Raji (cell line): ENCODE results near the gene CCDC74B.
"Not testable (repeated sequence)": the region's sequence is repeated elsewhere in the genome, so short reads cannot be mapped to it uniquely, and the experiment has no call there.

Source experiments
- POLR2A ChIP-seq: IDR thresholded peaks from 2 replicates; pipeline ENCODE4 v1.6.1; 2011; ENCODE audit warnings: low read depth, low read length, control low read depth; ENCODE audit not compliant: insufficient read depth

CCDC74B gene

DNA sequence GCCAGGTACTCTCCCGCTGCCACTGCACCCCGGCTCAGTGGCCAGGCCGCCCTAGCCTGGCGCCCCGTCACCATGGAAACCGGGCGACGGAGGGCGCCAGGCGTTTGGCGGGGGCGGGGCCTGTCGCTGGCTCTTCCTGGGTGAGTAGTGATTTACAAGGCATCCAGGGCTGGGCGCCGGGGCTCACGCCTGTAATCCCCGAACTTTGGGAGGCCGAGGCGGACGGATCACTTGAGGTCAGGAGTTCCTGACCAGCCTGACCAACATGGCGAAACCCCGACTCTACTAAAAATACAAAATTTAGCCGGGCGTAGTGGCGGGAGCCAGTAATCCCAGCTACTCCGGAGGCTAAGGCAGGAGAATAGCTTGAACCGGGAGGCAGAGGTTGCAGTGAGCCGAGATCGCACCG is at the start of gene CCDC74B:
CCDC74B (minus strand) TSS at position 107 of the 409 bp plus-strand sequence. CDS start 116 bp downstream, outside the sequence.
- TF ChIP-seq POLR2A, result not testable (repeated sequence)

DNA sequence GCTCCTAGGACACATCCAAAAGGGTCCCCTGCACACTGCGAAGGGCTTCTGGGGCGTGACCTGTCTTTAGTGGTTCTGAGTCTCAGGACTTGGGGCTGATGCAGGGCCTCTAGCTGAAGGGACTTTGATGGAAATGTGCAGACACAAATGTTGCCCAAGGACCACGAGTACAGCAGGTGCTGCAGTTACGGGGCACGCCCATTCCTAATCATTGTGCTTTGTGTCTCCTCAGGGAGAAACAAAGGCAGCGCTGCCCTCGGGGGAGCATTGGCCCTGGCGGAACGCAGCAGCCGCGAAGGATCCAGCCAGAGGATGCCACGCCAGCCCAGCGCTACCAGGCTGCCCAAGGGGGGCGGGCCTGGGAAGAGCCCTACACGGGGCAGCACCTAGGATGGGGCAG is 45.3 kb upstream of the CCDC74B start:
- 0 out of 2 replicates have a peak, but pooled peaks have one; percentile 16 for TF ChIP-seq POLR2A

DNA sequence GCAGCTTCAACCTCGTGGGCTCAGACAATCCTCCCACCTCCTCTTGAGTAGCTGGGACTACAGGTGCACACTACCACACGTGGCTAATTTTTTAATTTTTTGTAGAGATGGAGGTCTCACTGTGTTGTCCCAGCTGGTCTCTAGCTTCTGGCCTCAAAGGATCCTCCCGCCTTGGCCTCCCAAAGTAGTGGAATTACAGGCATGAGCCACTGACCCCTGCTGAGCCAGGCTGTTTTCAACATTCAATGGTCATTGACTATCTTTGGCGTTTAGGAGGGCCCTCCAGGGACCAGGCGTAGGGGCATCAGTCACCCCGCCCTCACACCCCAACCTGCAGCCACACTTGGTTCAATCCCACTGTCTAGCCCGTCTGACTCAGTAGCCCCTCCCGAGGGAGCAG is 42.4 kb upstream of the CCDC74B start:
- TF ChIP-seq POLR2A, result no peak

DNA sequence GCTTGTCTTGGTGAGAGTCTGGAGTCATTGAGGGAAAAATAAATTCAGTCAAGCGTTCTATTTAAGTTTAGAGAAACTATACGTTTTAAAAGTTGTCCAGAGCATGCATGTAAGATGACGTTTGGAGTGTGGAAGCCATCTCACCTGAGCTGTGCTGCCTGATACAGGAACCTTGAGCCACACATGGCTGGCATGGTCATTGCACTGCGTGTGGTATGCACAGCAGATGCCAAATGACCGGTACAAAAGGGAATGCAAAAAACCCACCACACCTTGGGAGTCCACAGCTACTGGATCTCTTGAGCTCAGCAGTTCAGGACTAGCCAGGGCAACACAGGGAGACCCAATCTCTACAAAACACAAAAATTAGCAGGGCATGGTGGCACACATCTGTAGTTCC is 41.5 kb upstream of the CCDC74B start:
- TF ChIP-seq POLR2A, result no peak

DNA sequence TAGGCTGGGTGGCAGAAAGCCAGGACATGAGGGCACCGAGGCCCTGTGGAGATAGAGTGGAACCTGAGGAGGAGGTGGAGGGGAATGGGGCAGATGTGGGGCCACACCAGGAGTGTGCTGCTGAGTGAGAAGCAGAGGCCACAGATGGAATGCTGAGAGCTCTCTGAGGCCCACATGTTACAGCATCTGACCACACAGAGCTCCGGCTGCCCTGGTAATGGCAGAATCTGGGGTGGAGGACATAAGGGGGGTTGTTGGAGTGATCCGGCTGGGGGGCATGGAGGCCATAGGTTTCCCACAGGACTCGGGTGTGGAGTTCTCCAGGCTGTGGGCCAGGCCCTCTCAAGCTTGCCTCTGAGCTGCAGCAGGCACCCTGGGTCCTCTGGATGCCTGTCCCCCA is 41.0 kb upstream of the CCDC74B start:
- TF ChIP-seq POLR2A, result no peak

DNA sequence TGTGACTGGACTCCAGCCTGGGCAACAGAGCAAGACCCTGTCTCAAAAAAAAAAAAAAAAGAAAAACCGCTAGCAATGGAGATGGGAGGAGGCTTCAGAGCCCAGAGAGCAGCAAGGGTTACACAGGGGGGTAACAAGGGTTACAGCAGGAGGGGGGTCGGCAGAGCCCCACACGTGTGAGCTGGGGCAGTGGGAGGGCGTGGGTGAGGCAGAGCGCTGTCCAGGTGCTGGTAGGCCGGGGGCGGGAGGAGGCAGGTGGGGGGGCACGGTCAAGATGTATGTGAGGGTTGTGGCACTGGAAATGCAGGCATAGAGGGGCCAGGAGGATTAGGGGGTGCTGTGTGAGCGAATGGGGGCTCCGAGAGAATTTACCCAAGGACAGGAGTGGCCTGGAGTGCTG is 40.5 kb upstream of the CCDC74B start:
- TF ChIP-seq POLR2A, result no peak

DNA sequence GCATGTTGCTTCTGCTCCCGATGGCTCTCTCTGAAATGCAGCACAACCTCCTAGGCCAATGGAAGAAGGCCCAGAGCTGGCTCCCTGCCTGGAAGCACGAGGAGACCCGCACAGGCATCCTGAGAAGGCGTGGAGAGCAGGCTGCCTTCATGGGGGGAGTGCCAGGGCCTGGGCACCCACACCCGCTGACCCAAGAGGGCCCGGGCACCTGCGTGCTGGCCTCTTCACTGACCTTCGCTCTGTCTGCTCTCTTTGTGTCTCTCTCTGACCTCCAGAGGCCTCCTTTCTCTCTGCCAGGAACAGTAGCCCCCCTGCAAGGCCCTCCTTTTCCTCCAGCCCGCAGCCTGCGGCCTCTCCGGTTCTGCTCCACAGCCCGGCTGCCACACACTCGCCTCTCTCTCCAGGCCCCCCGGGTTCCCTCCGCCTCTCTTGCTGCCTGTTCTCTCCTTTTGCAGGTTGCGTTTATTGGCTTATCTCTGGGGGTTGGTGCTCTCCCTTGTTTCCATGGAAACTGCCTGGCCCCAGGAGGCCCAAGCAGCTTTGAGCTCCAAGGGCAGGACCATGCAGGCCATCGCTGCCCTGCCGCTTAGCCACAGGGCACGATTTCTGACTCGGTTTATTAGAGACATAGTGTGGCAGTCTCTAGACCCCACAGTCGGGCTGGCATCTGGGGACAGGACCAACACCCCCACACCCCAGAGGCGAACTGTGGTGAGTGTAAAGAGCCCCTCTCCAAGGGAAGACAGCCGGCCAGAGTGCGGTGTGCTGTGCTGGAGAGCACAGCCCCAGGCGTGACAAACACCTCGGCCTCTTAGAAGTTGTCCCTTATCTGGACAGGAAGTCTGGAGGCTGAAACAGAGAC is 38.8 kb upstream of the CCDC74B start:
- TF ChIP-seq POLR2A, result no peak

DNA sequence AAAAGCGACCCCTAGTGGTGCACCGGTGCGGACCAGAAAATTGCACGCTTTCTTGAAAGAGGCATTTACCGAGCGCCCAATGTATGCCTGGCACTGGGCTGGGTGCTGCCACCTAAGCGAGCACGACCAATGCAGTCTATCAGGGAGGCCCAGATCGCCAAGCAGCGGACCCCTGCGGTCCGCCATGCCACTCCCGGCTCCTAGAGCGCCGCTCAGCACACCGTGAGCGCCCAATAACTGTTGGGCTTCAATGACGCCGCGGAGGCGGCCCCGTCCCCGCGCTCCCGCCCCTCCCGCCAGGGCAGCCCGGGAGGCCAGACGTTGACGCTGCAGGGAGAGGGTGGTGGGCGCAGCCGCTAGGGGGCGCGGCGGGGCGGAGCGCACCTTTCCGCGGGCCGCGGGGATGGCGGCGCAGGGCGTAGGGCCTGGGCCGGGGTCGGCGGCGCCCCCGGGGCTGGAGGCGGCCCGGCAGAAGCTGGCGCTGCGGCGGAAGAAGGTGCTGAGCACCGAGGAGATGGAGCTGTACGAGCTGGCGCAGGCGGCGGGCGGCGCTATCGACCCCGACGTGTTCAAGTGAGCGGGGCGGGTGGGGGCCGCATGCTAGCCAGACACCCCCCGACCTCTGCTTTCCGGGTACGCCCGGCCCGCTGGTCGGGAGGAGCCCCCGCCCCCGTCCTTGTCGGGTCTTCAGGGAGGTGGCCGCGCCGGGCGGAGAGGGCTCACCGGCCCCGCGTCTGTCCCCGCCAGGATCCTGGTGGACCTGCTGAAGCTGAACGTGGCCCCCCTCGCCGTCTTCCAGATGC is 37.2 kb upstream of the CCDC74B start, which contains the start of gene MZT2B:
MZT2B (plus strand) TSS at position 383 of the 803 bp plus-strand sequence; CDS start at position 404, 21 bp downstream.
- peak; percentile 65; the same call in 1 of the 2 replicates for TF ChIP-seq POLR2A

DNA sequence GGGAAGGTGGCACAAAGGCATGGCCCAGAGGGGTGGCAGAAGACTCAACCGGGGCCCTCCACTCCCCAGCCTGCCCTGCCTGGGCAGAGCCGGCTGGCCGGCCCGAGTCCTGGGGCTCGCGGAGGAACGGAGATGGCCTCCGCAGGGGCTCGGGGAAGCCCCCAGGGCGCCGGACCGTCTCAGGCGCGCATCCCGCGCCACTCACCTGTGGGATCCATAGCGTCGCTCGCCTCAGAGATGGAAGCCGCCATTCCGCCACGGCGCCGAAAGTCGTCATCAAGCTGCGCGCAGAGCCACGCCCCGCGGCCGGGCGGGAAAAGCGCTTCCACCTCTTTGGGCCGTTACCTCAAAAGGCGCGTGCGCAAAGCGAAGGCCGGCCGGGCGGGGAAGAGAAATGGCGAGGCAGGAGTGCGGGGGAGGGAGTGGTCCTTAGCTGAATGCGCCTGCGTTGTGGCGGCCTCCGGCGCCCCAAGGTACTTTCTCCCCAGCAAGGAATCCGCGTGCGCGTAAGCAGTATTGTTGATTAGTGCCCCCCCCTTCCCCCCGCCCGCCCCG is 36.5 kb upstream of the CCDC74B start, which contains the start of gene SMPD4:
SMPD4 (minus strand) TSS at position 278 of the 555 bp plus-strand sequence. CDS start 5,010 bp downstream, outside the sequence.
- TF ChIP-seq POLR2A, result peak; percentile 72

DNA sequence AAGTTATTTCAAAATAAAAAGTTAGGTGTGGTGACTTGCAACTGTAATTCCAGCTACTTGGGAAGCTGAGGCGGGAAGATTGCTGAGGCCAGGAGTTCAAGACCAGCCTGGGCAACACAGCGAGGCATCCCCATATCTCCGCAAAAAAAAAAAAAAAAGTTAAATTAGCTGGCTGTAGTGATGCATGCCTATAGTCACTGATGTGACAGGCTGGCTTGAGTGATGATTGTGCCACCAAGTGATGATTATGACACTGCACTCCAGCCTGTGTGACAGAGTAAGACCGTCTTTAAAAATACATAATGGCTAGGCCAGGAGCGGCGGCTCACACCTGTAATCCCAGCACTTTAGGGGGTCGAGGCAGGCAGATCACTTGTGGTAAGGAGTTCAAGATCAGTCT is 25.0 kb upstream of the CCDC74B start:
- TF ChIP-seq POLR2A, result no peak

DNA sequence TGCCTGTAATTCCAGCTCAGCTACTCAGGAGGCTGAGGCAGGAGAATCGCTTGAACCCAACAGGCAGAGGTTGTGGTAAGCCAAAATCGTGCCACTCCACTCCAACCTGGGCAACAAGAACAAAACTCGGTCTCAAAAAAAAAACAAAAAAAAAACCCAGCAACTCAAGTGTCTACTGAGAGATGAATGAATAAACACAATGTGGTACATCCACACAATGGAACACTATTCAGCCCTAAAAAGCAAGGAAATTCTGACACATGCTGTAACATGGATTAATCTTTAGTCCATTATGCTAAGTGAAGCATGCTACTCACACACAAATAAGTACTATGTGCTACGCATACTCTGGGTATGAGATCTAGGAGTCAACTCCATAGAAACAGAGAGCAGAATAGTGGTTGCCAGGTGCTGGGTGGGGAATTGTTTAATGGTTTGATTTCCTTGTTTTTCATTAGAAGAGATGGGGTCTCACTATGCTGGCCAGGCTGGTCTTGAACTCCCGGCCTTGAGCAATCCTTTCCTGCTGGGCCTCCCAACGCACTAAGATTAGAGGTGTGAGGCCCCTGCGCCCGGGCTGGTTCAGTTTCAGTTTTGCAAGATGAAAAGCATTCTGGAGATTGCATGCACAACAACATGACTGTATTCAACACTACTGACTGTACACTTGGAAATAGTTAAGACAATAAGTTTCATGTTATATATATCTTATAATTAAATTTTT is 20.5 kb upstream of the CCDC74B start:
- no peak for TF ChIP-seq POLR2A

DNA sequence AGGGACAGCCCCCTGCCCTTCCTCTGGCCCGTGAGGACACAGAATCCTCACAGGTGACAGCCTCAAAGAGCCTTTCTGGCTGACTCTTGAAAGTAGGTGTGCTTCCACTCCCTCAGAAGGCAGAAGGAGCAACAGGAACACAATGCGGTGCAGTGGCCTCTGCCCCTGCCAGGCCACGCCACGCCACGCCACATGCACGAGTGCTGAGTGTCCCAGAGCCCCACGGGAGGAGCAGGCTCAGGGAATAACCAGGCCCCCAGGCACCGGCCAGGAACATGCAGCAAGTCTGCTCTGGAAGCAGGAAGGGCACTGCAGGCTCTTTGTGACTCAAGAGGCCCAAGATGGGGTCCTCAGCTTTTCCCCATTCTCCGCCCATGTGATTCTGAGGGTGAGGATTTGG is 18.1 kb upstream of the CCDC74B start:
- TF ChIP-seq POLR2A, result no peak

DNA sequence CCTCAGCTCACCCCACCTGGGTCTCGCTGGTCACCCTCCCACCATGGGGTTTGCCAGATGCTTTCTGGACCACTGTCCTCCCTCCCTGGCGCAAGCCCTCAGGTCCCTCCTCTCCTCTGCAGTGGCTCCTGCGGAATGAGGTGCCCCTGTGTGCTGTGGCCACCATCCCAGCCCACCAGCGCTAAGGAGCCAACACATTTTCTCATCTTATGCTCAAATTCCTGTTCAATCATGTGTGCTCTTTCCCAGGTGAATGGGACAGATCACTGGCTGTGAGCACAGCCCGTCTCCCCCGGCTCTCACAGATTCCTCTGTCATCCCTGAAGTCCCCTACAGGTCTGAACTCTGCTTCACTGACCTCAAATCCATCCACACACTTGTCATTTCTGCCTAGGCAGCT is 15.2 kb upstream of the CCDC74B start:
- no peak for TF ChIP-seq POLR2A

DNA sequence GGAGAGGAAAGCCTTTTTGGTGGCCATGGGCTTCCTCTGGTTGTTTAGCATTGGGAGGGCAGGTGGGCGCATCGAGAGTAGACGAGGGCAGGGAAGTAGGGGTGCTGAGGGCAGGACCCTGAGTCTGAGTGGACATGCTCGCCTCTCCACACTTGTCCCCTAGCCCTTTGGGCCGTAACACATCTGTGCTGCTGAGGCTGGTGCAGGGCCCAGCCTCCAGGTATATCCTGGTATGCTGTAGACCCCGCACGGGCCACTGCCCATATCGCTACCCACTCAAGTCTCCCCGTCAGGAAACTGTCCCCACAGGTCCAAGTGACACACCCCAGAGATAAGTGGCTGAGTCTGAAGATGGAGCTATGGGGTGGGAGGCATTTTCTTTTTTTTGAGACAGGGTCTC is 13.7 kb upstream of the CCDC74B start:
- no peak for TF ChIP-seq POLR2A

DNA sequence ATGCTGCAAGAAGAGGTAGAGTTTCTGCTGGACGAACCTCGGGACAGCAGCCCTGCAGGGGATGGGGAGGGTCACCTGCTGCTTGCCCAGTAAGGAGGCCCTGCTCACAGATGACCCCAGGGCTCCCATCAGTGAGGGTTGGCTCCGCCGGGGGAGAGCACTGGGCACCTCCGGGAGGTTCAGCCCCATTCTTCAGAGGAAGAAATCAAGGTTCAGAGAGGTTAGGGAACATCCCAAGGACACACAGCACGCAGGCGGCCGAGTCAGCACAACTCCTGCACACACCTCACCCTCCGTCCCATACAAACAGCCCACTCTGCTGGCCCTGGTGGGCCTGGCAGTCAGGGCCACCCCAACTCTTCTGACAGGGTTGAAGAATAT is 11.7 kb upstream of the CCDC74B start:
- no peak for TF ChIP-seq POLR2A
